Activated naive CD4-positive, alpha-beta T cell treated with anti-CD3 and anti-CD28 coated beads, Interleukin-2, amount 50 U/mL, for 72 hours (primary cell): ENCODE results near the gene TTBK1. TPM values are rescaled to one million over a fixed set of nuclear protein-coding genes. Genes with fewer than 3 reads are reported as not detected.

Source experiments
- ATAC-seq, 2 donors: fragments of 150-1000 bp; cut with Tn5 transposase; 2 replicates each; pipeline ENCODE4 v1.10.0; 2021; ENCODE audit warnings: mild to moderate bottlenecking in 2 of 2, moderate library complexity in 2 of 2
- DNase-seq, 2 donors: peaks; one replicate each; pipeline ENCODE4 v3.0.0; 2021 to 2022; ENCODE audit warnings: low spot score in 2 of 2
- H3K27ac Mint-ChIP-seq, 2 donors: one replicate each; pipeline ENCODE4 v1.8.0; 2022; ENCODE audit warnings: mild to moderate bottlenecking in 2 of 2, mixed read lengths in 2 of 2
- H3K36me3 Mint-ChIP-seq, 2 donors: one replicate each; pipeline ENCODE4 v1.8.0; 2022; ENCODE audit warnings: mixed read lengths in 2 of 2
- H3K9me3 Mint-ChIP-seq, 2 donors: one replicate each; pipeline ENCODE4 v1.8.0; 2022; ENCODE audit warnings: mixed read lengths in 2 of 2
- total RNA-seq, 2 donors: library from RNA; stranded (reverse); gene quantifications; one replicate each; pipeline ENCODE4 v1.2.3, GENCODE V29; 2022

The TTBK1 gene
- total RNA-seq, 2 donors from 2014 or later = 0.09 to 0.37 TPM

GRCh38 chr6:43243664-43244321, 512 bp downstream of the TTBK1 start:
- ATAC-seq (no peak), DNase-seq (no peak)
- no peak overlapping the region for H3K27ac Mint-ChIP-seq
- H3K36me3 Mint-ChIP-seq = peaks cover 0 to 9% of the 10 kb centered on the region in 2 donors
- no peaks in the 10 kb centered on the region for H3K9me3 Mint-ChIP-seq

- ATAC-seq (peak; percentile 45 to 46), DNase-seq (no peak)
- no peak overlapping the region for H3K27ac Mint-ChIP-seq
- H3K9me3 Mint-ChIP-seq = no peaks in the 10 kb centered on the region
- no peaks in the 10 kb centered on the region for H3K36me3 Mint-ChIP-seq
Measured at GRCh38 chr6:43246301-43247113, 3.2 kb downstream of the TTBK1 start.

GRCh38 chr6:43247114-43247999, 4.1 kb downstream of the TTBK1 start:
- peak; percentile 75 to 83 for DNase-seq
- H3K27ac Mint-ChIP-seq = peak overlapping the region; percentile 51 to 80
- peak; percentile 86 to 98 for ATAC-seq
- H3K9me3 Mint-ChIP-seq = no peaks in the 10 kb centered on the region
- H3K36me3 Mint-ChIP-seq = no peaks in the 10 kb centered on the region

- Mint-ChIP-seq H3K27ac (peak overlapping the region in 1 of 2 donors; percentile 80), H3K9me3 (no peaks in the 10 kb centered on the region), H3K36me3 (no peaks in the 10 kb centered on the region)
- no peak for ATAC-seq
- DNase-seq = no peak
Measured at GRCh38 chr6:43248101-43248500, 4.8 kb downstream of the TTBK1 start.

GRCh38 chr6:43248791-43249190, 5.5 kb downstream of the TTBK1 start:
- DNase-seq (no peak), ATAC-seq (no peak)
- Mint-ChIP-seq H3K36me3 (no peaks in the 10 kb centered on the region), H3K27ac (no peak overlapping the region), H3K9me3 (no peaks in the 10 kb centered on the region)

GRCh38 chr6:43250992-43251373, 7.7 kb downstream of the TTBK1 start:
- ATAC-seq (no peak), DNase-seq (no peak)
- H3K36me3 Mint-ChIP-seq = no peaks in the 10 kb centered on the region
- no peaks in the 10 kb centered on the region for H3K9me3 Mint-ChIP-seq
- H3K27ac Mint-ChIP-seq = no peak overlapping the region

GRCh38 chr6:43253401-43253800, 10.1 kb downstream of the TTBK1 start:
- DNase-seq = no peak

GRCh38 chr6:43254138-43254817, 11.0 kb downstream of the TTBK1 start:
- ATAC-seq = peak; percentile 56 to 95

More at GRCh38 chr6:43253401-43253800, 10.1 kb downstream of the TTBK1 start:
- Mint-ChIP-seq H3K36me3 (no peaks in the 10 kb centered on the region), H3K27ac (peak overlapping the region in 1 of 2 donors; percentile 72), H3K9me3 (no peaks in the 10 kb centered on the region)
- ATAC-seq = no peak

GRCh38 chr6:43254846-43255245, 11.6 kb downstream of the TTBK1 start:
- Mint-ChIP-seq H3K27ac (no peak overlapping the region), H3K9me3 (no peaks in the 10 kb centered on the region), H3K36me3 (no peaks in the 10 kb centered on the region)
- ATAC-seq (no peak), DNase-seq (no peak)

More at GRCh38 chr6:43254138-43254817, 11.0 kb downstream of the TTBK1 start:
- Mint-ChIP-seq H3K27ac (peak overlapping the region in 1 of 2 donors; percentile 72), H3K36me3 (no peaks in the 10 kb centered on the region), H3K9me3 (no peaks in the 10 kb centered on the region)
- DNase-seq = no peak

GRCh38 chr6:43255408-43256054, 12.2 kb downstream of the TTBK1 start:
- no peak for ATAC-seq

GRCh38 chr6:43256670-43257366, 13.5 kb downstream of the TTBK1 start:
- peak overlapping the region in 1 of 2 donors; percentile 11 for H3K27ac Mint-ChIP-seq
- H3K36me3 Mint-ChIP-seq = no peaks in the 10 kb centered on the region
- ATAC-seq (no peak), DNase-seq (no peak)
- H3K9me3 Mint-ChIP-seq = no peaks in the 10 kb centered on the region

More at GRCh38 chr6:43255408-43256054, 12.2 kb downstream of the TTBK1 start:
- Mint-ChIP-seq H3K36me3 (no peaks in the 10 kb centered on the region), H3K27ac (peak overlapping the region; percentile 18 to 31), H3K9me3 (no peaks in the 10 kb centered on the region)
- no peak for DNase-seq

- ATAC-seq = no peak
- Mint-ChIP-seq H3K27ac (peak overlapping the region in 1 of 2 donors; percentile 11), H3K36me3 (no peaks in the 10 kb centered on the region), H3K9me3 (no peaks in the 10 kb centered on the region)
- no peak for DNase-seq
Measured at GRCh38 chr6:43257367-43258145, 14.3 kb downstream of the TTBK1 start.

- Mint-ChIP-seq H3K36me3 (no peaks in the 10 kb centered on the region), H3K9me3 (no peaks in the 10 kb centered on the region), H3K27ac (no peak overlapping the region)
- DNase-seq (no peak), ATAC-seq (no peak)
Measured at GRCh38 chr6:43258180-43258579, 14.9 kb downstream of the TTBK1 start.

- no peaks in the 10 kb centered on the region for H3K36me3 Mint-ChIP-seq
- no peak for ATAC-seq
- no peak for DNase-seq
- H3K27ac Mint-ChIP-seq = no peak overlapping the region
- H3K9me3 Mint-ChIP-seq = no peaks in the 10 kb centered on the region
Measured at GRCh38 chr6:43258807-43259686, 15.8 kb downstream of the TTBK1 start.
